HG03457 (cell line): Measurements from ENCODE around the gene EFCAB8.
A peak's percentile ranks its signal among the peaks of the same experiment; 100 is the strongest.

Experiments
- ATAC-seq: cut with Tn5 transposase; IDR thresholded peaks from one replicate; pipeline ENCODE4 v1.9.1; 2021; ENCODE audit warnings: moderate number of reproducible peaks; ENCODE audit not compliant: unreplicated experiment

Gene EFCAB8, protein sequence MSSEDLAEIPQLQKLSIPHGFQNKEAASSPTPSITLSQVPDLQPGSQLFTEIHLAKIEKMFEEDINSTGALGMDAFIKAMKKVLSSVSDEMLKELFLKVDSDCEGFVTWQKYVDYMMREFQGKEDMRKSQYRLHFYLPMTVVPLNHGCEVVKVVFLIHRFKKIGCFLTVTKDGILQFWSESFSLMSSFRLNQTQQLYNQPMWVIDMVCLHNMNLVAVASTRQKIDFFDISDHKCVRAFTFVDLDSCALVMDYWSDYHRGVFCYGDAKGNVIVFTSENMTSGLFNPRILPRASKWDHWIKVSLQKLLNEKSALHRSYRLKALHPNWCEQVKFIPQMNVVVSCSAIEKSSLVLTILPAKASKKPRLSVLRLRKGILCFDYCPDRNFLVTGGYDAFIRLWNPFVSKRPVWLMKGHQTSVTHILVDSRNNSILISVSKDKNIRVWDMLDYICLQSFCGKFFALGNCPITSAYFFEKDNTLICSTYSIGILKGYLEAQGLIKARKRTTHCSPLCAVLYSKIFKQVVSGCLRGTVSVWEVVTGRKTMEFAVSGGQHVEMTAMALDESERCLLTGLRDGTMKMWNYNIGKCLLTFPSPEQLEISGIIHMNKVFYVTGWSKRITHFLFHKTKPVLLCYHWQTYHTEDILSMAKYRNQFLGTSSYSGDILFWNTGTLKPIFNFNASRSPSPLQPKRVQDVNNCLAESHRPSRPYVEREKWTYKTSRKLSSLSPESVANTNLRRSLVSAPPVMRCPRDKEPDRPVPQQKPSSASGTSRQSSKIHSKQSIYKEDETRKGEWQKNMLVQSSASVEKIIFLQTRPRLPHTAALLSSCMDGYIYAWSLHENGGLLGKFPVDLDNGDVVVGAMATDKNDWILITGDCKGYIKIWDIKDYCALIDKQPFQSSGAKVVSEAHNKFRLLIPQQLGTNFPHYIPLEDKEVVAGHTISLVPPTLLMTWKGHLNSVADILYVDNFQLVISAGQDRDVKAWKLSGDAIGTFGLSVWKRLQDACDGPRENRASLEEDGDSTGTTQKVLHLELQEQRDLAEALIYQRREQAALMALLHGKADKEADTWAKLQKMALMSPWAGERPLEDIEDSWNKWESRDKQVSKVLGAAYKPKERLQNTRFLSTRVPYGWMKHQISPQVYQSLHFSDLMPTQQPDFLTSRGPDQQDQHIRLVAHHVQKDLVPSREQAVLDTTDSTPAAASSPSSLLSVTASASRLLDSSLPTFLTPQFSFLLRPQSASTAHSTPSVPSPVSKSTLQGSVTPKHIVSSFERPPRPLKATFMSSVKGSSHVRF

GRCh38 chr20:32858701-32859372 lies at the start of gene EFCAB8:
TSS of gene EFCAB8 (plus strand) at chr20:32858923. CDS start at chr20:32863793, 4,870 bp downstream.
- no peak for ATAC-seq

DNA sequence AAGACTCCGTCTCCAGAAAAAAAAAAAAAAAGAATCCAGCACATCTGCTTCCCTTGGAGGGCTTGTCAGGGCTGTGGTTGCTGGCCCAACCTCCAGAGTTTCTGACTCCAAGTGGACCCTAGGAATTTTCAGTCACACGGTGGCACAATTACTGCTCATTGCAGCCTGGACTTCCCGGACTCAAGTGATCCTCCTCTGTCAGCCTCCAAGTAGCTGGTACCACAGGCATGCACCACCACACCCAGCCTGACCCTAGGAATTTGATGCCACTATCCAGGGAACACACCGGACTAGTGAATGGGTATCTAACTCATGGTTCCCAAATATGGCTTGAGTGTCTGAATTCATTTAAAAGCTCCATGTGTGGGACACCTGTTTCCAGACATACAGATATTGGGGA lies 48.8 kb upstream of the EFCAB8 start:
- no peak for ATAC-seq

GRCh38 chr20:32810941-32811340 lies 47.8 kb upstream of the EFCAB8 start:
- no peak for ATAC-seq

DNA sequence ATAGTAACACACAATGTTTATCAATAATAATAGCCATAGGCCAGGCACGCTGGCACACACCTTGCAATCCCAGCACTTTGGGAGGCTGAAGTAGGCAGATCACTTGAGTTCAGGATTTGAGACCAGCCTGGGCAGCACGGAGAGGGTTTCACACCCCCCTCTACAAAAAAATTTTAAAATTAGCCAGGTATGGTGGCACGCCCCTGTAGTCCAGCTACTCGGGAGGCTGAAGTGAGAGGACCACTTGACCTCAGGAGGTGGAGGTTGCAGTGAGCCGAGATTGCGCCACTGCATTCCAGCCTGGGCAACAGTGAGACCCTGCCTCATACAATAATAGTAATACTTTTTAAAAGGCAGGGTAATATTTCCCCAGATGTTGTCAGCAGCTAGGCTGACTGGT lies 46.8 kb upstream of the EFCAB8 start:
- no peak for ATAC-seq

DNA sequence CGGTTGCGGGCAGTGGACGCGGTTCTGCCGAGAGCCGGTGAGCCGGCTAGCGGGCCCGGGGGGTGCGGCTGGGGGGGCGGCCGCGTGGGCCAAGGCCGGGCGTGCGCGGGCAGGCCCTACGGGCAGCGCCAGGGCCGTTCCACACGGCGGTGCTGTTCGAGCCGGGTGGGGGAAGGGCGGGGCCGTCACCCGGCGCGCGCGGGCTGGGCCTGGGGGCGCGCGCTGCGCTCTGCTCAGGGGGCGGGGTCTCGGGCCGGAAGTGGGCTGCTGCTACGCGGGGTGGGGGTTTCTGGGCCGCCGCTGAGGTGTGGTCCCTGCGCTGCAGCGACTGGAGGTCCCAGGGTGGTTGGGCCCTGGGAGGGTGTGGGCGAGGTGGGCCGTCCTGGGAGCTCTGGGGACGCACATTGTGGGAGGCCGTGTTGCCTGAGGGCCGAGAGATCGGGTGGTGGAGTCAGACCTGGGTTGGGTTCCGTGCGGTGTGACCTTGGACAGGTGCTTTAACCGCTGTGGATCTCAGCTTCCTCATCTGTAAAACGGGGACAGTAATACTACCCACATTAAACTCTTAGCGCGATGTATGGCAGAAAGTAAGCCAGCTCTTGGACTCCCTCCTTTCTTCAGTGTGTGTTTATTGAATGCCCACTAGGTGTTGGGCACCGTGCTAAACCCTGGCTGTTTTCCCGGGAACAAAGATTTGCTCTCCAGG lies 38.6 kb upstream of the EFCAB8 start:
- peak; percentile 31 for ATAC-seq

- ATAC-seq: no peak
Observed at GRCh38 chr20:32820698-32821377, 37.9 kb upstream of the EFCAB8 start.

DNA sequence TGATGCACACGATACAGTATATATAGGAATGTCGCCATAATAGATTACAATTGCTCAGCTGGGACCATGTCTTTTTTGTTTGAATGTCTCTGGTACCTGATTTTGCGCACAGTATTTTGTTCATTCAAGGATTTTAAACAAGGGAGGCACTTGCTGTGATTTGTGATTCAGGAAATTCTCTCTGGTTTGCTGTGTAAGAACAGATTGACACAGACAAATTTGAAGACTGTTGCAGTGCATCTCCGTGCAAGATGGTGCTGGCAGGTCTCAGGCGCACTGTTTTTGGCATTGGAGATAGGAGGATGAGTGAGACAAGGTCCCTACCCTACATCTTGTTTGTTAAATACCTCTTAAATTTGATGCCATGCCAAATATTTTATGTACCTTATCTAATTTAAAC lies 36.5 kb upstream of the EFCAB8 start:
- no peak for ATAC-seq

- no peak for ATAC-seq
Observed at GRCh38 chr20:32823078-32823477, 35.6 kb upstream of the EFCAB8 start.

DNA sequence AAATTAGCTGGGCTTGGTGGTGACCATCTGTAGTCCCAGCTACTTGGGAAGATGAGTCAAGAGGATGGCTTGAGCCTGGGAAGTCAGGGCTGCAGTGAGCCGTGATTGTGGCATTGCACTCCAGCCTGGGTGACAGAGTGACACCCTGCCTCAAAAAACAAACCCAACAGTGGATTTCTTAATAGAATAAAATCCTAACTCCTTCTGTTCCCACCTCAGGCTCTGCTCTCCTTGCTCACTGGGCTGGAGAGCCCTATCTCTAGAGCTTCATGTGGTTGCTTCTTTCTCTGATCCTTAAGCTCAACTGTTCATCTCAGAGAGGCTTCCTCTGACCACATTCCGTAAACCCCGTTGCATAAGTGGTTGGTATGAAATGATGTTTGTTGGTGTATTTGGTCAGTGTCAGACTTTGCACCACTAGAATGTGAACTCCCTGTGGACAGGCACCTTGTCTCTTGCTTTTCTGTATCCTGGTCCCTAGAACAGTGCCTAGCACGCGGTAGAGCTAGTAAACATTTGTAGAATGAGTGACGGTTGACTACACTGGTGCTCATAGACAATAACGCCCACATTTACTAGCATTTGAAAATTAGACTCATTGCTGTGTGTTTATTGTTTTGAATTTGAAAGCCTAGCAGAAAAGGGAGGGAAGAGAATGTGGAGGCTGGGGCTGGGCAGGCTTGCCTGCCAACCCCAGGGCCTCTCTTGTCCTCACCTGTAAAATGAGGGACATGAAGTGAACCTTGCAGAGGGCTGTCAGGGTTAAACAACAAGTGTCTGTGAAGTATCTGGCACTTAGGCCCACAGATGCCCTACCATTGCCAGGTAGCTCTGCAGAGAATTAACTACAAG lies 34.8 kb upstream of the EFCAB8 start:
- ATAC-seq: no peak

- no peak for ATAC-seq
Observed at GRCh38 chr20:32828029-32828680, 30.6 kb upstream of the EFCAB8 start.

- ATAC-seq: no peak
Observed at GRCh38 chr20:32829311-32830005, 29.3 kb upstream of the EFCAB8 start.

DNA sequence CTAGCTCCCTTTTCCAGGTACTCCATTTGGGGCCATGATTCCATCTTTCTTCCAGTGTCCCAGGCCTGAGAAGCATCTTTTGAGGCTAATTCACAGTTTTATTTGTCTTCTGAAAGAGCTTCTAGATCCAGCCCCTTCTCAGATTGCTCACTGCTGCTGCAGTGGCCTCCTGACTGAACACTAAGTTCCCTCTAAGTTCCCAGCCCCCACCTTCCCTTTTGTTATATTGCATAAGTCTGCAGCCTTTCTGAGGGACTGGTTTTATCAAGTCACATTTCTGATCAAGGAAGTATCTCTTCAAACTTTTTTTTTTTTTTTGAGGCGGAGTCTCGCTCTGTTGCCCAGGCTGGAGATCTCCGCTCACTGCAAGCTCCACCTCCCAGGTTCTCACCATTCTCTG lies 28.3 kb upstream of the EFCAB8 start:
- no peak for ATAC-seq

DNA sequence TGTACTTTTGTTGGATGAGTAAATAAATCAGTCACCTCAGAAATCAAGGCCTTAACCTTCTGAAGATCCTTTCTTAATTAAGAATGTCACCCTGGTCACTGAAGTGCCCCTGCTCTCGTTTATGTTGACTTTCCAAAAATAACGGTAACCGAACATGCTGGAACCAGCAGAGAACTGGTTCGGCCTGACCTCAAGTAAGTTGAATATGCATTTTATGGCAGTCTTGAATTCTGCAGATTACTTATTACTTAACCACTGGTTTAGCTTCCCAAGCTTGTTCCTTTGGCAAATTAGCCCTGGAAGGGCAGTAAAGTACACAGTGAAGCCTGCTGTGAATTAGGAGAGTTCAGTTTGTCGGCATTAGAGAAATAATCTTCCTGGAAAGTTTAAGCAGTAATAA lies 26.7 kb upstream of the EFCAB8 start:
- no peak for ATAC-seq

DNA sequence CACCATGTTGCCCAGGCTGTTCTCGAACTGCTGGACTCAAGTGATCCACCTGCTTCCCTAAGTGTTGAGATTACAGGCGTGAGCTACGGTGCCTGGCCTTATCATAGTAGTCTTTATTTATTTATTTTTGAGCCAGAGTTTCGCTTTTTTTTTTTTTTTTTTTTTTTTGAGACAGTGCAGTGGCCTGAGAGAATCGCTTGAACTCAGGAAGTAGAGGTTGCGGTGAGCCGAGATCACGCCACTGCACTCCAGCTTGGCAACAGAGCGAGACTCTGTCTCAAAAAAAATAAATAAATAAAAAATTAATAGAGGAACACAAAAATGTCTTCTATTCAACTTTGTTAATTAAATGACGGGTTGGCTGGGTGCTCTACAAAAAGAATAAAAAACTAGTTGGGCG lies 26.1 kb upstream of the EFCAB8 start:
- no peak for ATAC-seq

GRCh38 chr20:32834972-32835371 lies 23.8 kb upstream of the EFCAB8 start:
- ATAC-seq: no peak

DNA sequence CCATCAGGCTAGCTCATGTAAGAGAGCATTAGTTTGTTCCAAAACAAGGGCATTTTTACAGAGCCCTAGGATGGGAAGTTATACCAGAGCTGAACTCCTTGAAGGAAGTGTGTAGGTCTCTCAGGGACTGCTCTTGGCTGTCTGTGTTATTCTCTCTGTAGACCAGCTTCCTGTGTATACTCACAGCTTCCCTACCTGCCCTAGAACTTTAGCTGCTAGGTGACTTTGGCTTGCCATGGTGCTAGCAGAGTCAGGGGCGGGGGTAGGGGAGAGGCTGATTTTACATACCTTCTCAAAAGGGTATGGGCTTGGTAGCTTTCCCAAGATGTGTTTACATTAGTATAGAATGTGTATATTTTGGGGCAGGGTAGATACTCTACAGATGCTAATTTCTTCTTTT lies 21.6 kb upstream of the EFCAB8 start:
- ATAC-seq: no peak

- ATAC-seq: no peak
Observed at GRCh38 chr20:32839227-32839981, 19.3 kb upstream of the EFCAB8 start.
